ENCODE data around the gene TP53BP1.

TP53BP1 gene

GRCh38 chr15:43473885-43474284 lies 19.1 kb downstream of the TP53BP1 start:
- no peak for FAIRE-seq
- TF ChIP-seq POLR2A (IDR thresholded peaks at IDR 0.05; ENCODE audit: low read depth, low read length) (no peak), SPI1 (IDR thresholded peaks at IDR 0.05; ENCODE audit: low read depth, low read length) (no peak), POLR2AphosphoS5 (IDR thresholded peaks at IDR 0.05; ENCODE audit: low read depth, low read length) (no peak), POU2F2 (IDR thresholded peaks at IDR 0.05; ENCODE audit: low read depth, low read length) (no peak), TAF1 (IDR thresholded peaks at IDR 0.05; ENCODE audit: low read depth, low read length) (no peak), PAX5 (IDR thresholded peaks at IDR 0.05; ENCODE audit: insufficient read depth, low read length, severe bottlenecking) (no peak)
- DNase-seq (ENCODE audit: insufficient read length, low spot score) = no peak

- no peak for FAIRE-seq
- TF ChIP-seq SPI1 (IDR thresholded peaks at IDR 0.05; ENCODE audit: low read depth, low read length) = no peak
- TF ChIP-seq PAX5 (IDR thresholded peaks at IDR 0.05; ENCODE audit: insufficient read depth, low read length, severe bottlenecking) = no peak
- no peak for TF ChIP-seq TAF1 (IDR thresholded peaks at IDR 0.05; ENCODE audit: low read depth, low read length)
- TF ChIP-seq POLR2A (IDR thresholded peaks at IDR 0.05; ENCODE audit: low read depth, low read length) = no peak
- TF ChIP-seq POU2F2 (IDR thresholded peaks at IDR 0.05; ENCODE audit: low read depth, low read length) = no peak
- no peak for TF ChIP-seq POLR2AphosphoS5 (IDR thresholded peaks at IDR 0.05; ENCODE audit: low read depth, low read length)
- no peak for DNase-seq (ENCODE audit: insufficient read length, low spot score)
Observed at GRCh38 chr15:43471975-43472374, 21.0 kb downstream of the TP53BP1 start.

- FAIRE-seq = no peak
- TF ChIP-seq POLR2A (IDR thresholded peaks at IDR 0.05; ENCODE audit: low read depth, low read length) (no peak), SPI1 (IDR thresholded peaks at IDR 0.05; ENCODE audit: low read depth, low read length) (no peak), PAX5 (IDR thresholded peaks at IDR 0.05; ENCODE audit: insufficient read depth, low read length, severe bottlenecking) (no peak), TAF1 (IDR thresholded peaks at IDR 0.05; ENCODE audit: low read depth, low read length) (no peak), POLR2AphosphoS5 (IDR thresholded peaks at IDR 0.05; ENCODE audit: low read depth, low read length) (no peak), POU2F2 (IDR thresholded peaks at IDR 0.05; ENCODE audit: low read depth, low read length) (no peak)
- no peak for DNase-seq (ENCODE audit: insufficient read length, low spot score)
Observed at GRCh38 chr15:43469867-43470266, 23.1 kb downstream of the TP53BP1 start.

GRCh38 chr15:43465100-43465499 lies 27.9 kb downstream of the TP53BP1 start:
- FAIRE-seq = no peak
- TF ChIP-seq PAX5 (IDR thresholded peaks at IDR 0.05; ENCODE audit: insufficient read depth, low read length, severe bottlenecking) (no peak), POU2F2 (IDR thresholded peaks at IDR 0.05; ENCODE audit: low read depth, low read length) (no peak), POLR2AphosphoS5 (IDR thresholded peaks at IDR 0.05; ENCODE audit: low read depth, low read length) (no peak), POLR2A (IDR thresholded peaks at IDR 0.05; ENCODE audit: low read depth, low read length) (no peak), SPI1 (IDR thresholded peaks at IDR 0.05; ENCODE audit: low read depth, low read length) (no peak), TAF1 (IDR thresholded peaks at IDR 0.05; ENCODE audit: low read depth, low read length) (no peak)
- no peak for DNase-seq (ENCODE audit: insufficient read length, low spot score)

- no peak for TF ChIP-seq PAX5 (IDR thresholded peaks at IDR 0.05; ENCODE audit: insufficient read depth, low read length, severe bottlenecking)
- TF ChIP-seq POLR2AphosphoS5 (IDR thresholded peaks at IDR 0.05; ENCODE audit: low read depth, low read length) = no peak
- no peak for TF ChIP-seq POU2F2 (IDR thresholded peaks at IDR 0.05; ENCODE audit: low read depth, low read length)
- no peak for TF ChIP-seq TAF1 (IDR thresholded peaks at IDR 0.05; ENCODE audit: low read depth, low read length)
- no peak for TF ChIP-seq POLR2A (IDR thresholded peaks at IDR 0.05; ENCODE audit: low read depth, low read length)
- TF ChIP-seq SPI1 (IDR thresholded peaks at IDR 0.05; ENCODE audit: low read depth, low read length) = no peak
- no peak for DNase-seq (ENCODE audit: insufficient read length, low spot score)
Observed at GRCh38 chr15:43463998-43464397, 29.0 kb downstream of the TP53BP1 start.

GRCh38 chr15:43463507-43463906 lies 29.4 kb downstream of the TP53BP1 start:
- TF ChIP-seq SPI1 (IDR thresholded peaks at IDR 0.05; ENCODE audit: low read depth, low read length) (no peak), POU2F2 (IDR thresholded peaks at IDR 0.05; ENCODE audit: low read depth, low read length) (no peak), POLR2AphosphoS5 (IDR thresholded peaks at IDR 0.05; ENCODE audit: low read depth, low read length) (no peak), TAF1 (IDR thresholded peaks at IDR 0.05; ENCODE audit: low read depth, low read length) (no peak), POLR2A (IDR thresholded peaks at IDR 0.05; ENCODE audit: low read depth, low read length) (no peak), PAX5 (IDR thresholded peaks at IDR 0.05; ENCODE audit: insufficient read depth, low read length, severe bottlenecking) (no peak)
- no peak for DNase-seq (ENCODE audit: insufficient read length, low spot score)
- no peak for FAIRE-seq

More at GRCh38 chr15:43463998-43464397, 29.0 kb downstream of the TP53BP1 start:
- no peak for FAIRE-seq

GRCh38 chr15:43449981-43450380 lies 43.0 kb downstream of the TP53BP1 start:
- FAIRE-seq (no peak), DNase-seq (ENCODE audit: insufficient read length, low spot score) (no peak)
- TF ChIP-seq SPI1 (IDR thresholded peaks at IDR 0.05; ENCODE audit: low read depth, low read length) (no peak), POLR2AphosphoS5 (IDR thresholded peaks at IDR 0.05; ENCODE audit: low read depth, low read length) (no peak), TAF1 (IDR thresholded peaks at IDR 0.05; ENCODE audit: low read depth, low read length) (no peak), POU2F2 (IDR thresholded peaks at IDR 0.05; ENCODE audit: low read depth, low read length) (no peak)

GRCh38 chr15:43446344-43446743 lies 46.6 kb downstream of the TP53BP1 start:
- TF ChIP-seq PAX5 (IDR thresholded peaks at IDR 0.05; ENCODE audit: insufficient read depth, low read length, severe bottlenecking) (no peak), TAF1 (IDR thresholded peaks at IDR 0.05; ENCODE audit: low read depth, low read length) (no peak), POU2F2 (IDR thresholded peaks at IDR 0.05; ENCODE audit: low read depth, low read length) (no peak), POLR2AphosphoS5 (IDR thresholded peaks at IDR 0.05; ENCODE audit: low read depth, low read length) (no peak), POLR2A (IDR thresholded peaks at IDR 0.05; ENCODE audit: low read depth, low read length) (no peak), SPI1 (IDR thresholded peaks at IDR 0.05; ENCODE audit: low read depth, low read length) (no peak)
- DNase-seq (ENCODE audit: insufficient read length, low spot score) (no peak), FAIRE-seq (no peak)

- DNase-seq (ENCODE audit: insufficient read length, low spot score) (no peak), FAIRE-seq (no peak)
- TF ChIP-seq POU2F2 (IDR thresholded peaks at IDR 0.05; ENCODE audit: low read depth, low read length) (no peak), SPI1 (IDR thresholded peaks at IDR 0.05; ENCODE audit: low read depth, low read length) (no peak), POLR2A (IDR thresholded peaks at IDR 0.05; ENCODE audit: low read depth, low read length) (no peak)
Observed at GRCh38 chr15:43441316-43441715, 51.6 kb downstream of the TP53BP1 start.

GRCh38 chr15:43440721-43441281 lies 52.2 kb downstream of the TP53BP1 start:
- no peak for DNase-seq (ENCODE audit: insufficient read length, low spot score)
- FAIRE-seq = peak; percentile 62
- TF ChIP-seq TAF1 (IDR thresholded peaks at IDR 0.05; ENCODE audit: low read depth, low read length) (no peak), POU2F2 (IDR thresholded peaks at IDR 0.05; ENCODE audit: low read depth, low read length) (no peak), PAX5 (IDR thresholded peaks at IDR 0.05; ENCODE audit: insufficient read depth, low read length, severe bottlenecking) (no peak), POLR2AphosphoS5 (IDR thresholded peaks at IDR 0.05; ENCODE audit: low read depth, low read length) (no peak), POLR2A (IDR thresholded peaks at IDR 0.05; ENCODE audit: low read depth, low read length) (no peak), SPI1 (IDR thresholded peaks at IDR 0.05; ENCODE audit: low read depth, low read length) (no peak)
